GM23338 (cell line): Measurements from ENCODE around the gene KCNT2. TPM values are rescaled to one million over a fixed set of nuclear protein-coding genes. Genes with fewer than 3 reads are reported as not detected.
A peak's percentile ranks its signal among the peaks of the same experiment; 100 is the strongest.

Source experiments
- ATAC-seq: fragments of 200-7000 bp; cut with Tn5 transposase; 3 replicates; pipeline ENCODE4 v1.9.1; 2020
- DNase-seq: peaks from one replicate; pipeline ENCODE4 v3.0.0-alpha.2; 2015; ENCODE audit warnings: low spot score
- H2AFZ ChIP-seq: fragments of 200-600 bp; sonication (generic); 2 replicates; pipeline ENCODE4 v1.8.0; 2016; ENCODE audit warnings: antibody characterized with exemption, mild to moderate bottlenecking, moderate library complexity
- H3F3A ChIP-seq: fragments of 200-600 bp; sonication (generic); replicated peaks from 2 replicates; pipeline ENCODE4 v1.8.0; 2017; ENCODE audit warnings: antibody characterized with exemption, mixed run types, low read depth
- H3K27ac ChIP-seq: fragments of 200-600 bp; sonication (generic); 2 replicates; pipeline ENCODE4 v1.6.1; 2016; ENCODE audit warnings: low read depth
- H3K27me3 ChIP-seq: fragments of 200-600 bp; sonication (generic); 2 replicates; pipeline ENCODE4 v1.8.0; 2016; ENCODE audit warnings: mild to moderate bottlenecking, mixed run types, moderate library complexity; ENCODE audit not compliant: insufficient read depth
- H3K36me3 ChIP-seq: fragments of 200-600 bp; sonication (generic); 2 replicates; pipeline ENCODE4 v1.8.0; 2016; ENCODE audit warnings: mild to moderate bottlenecking; ENCODE audit not compliant: insufficient read depth
- H3K4me1 ChIP-seq: fragments of 200-600 bp; sonication (generic); 2 replicates; pipeline ENCODE4 v1.8.0; 2016; ENCODE audit warnings: mild to moderate bottlenecking, moderate library complexity; ENCODE audit not compliant: insufficient read depth
- H3K4me2 ChIP-seq: fragments of 200-600 bp; sonication (generic); 2 replicates; pipeline ENCODE4 v1.7.1; 2017; ENCODE audit warnings: mixed run types
- H3K4me3 ChIP-seq: fragments of 200-600 bp; sonication (generic); 2 replicates; pipeline ENCODE4 v1.6.1; 2016; ENCODE audit warnings: mixed run types
- H3K79me2 ChIP-seq: fragments of 200-600 bp; sonication (generic); replicated peaks from 2 replicates; pipeline ENCODE4 v1.8.0; 2017; ENCODE audit warnings: mild to moderate bottlenecking; ENCODE audit not compliant: insufficient read depth
- H3K9me2 ChIP-seq: fragments of 200-600 bp; sonication (generic); 2 replicates; pipeline ENCODE4 v1.8.0; 2017; ENCODE audit not compliant: insufficient read depth
- H4K20me1 ChIP-seq: fragments of 200-600 bp; sonication (generic); replicated peaks from 2 replicates; pipeline ENCODE4 v1.8.0; 2017; ENCODE audit warnings: mild to moderate bottlenecking; ENCODE audit not compliant: insufficient read depth
- H3K27ac Mint-ChIP-seq: 2 replicates; pipeline ENCODE4 v1.8.0; 2020; ENCODE audit warnings: inconsistent platforms, mild to moderate bottlenecking, moderate library complexity, mixed read lengths
- H3K27me3 Mint-ChIP-seq: 3 replicates; pipeline ENCODE4 v1.8.0; 2022; ENCODE audit warnings: low read depth, mild to moderate bottlenecking, moderate library complexity, mixed read lengths, inconsistent platforms; ENCODE audit not compliant: insufficient read depth, poor library complexity
- H3K36me3 Mint-ChIP-seq: 3 replicates; pipeline ENCODE4 v1.8.0; 2021; ENCODE audit warnings: low read depth, mild to moderate bottlenecking, inconsistent platforms, moderate library complexity, mixed read lengths
- H3K4me1 Mint-ChIP-seq: 3 replicates; pipeline ENCODE4 v1.8.0; 2020; ENCODE audit warnings: mild to moderate bottlenecking, inconsistent platforms, mixed read lengths
- H3K4me3 Mint-ChIP-seq: 3 replicates; pipeline ENCODE4 v1.8.0; 2021; ENCODE audit warnings: moderate library complexity, mild to moderate bottlenecking, inconsistent platforms, mixed read lengths
- H3K9me3 Mint-ChIP-seq: 3 replicates; pipeline ENCODE4 v1.8.0; 2020; ENCODE audit warnings: moderate library complexity, mild to moderate bottlenecking, inconsistent platforms, mixed read lengths
- CTCF ChIP-seq, 2 experiments: fragments of 200-600 bp in 1 of 2; sonication (generic) in 1 of 2; conservative IDR thresholded peaks; 2 replicates each; pipeline versions ENCODE4 v1.5.1 to v1.6.1; 2016 to 2017; ENCODE audit warnings: antibody characterized with exemption in 2 of 2, low read depth in 2 of 2, mild to moderate bottlenecking in 2 of 2, moderate library complexity in 1 of 2
- EZH2phosphoT487 ChIP-seq: fragments of 200-600 bp; sonication (generic); IDR thresholded peaks from one replicate; pipeline ENCODE4 v1.8.1; 2018; ENCODE audit warnings: antibody characterized with exemption; ENCODE audit not compliant: unreplicated experiment
- JUNB ChIP-seq: IDR thresholded peaks from one replicate; pipeline ENCODE4 v1.6.1; 2016; ENCODE audit warnings: antibody characterized with exemption; ENCODE audit not compliant: unreplicated experiment
- NANOG ChIP-seq: IDR thresholded peaks from 2 replicates; pipeline ENCODE4 v1.6.1; 2016; ENCODE audit warnings: antibody characterized with exemption, borderline replicate concordance
- ZNF114 ChIP-seq: fragments of 250-450 bp; sonication (Bioruptor Pico); IDR thresholded peaks from 2 replicates; pipeline ENCODE4 v1.5.0; 2020; ENCODE audit warnings: mild to moderate bottlenecking, moderate library complexity
- ZNF331 ChIP-seq: fragments of 250-450 bp; sonication (Bioruptor Pico); IDR thresholded peaks from 2 replicates; pipeline ENCODE4 v1.5.0; 2020; ENCODE audit warnings: low read depth, mild to moderate bottlenecking, moderate library complexity
- polyA plus RNA-seq: library from polyadenylated mRNA; unstranded; fragments of >200 nt; fragmentation: Nextera tagmentation; extraction: Ambion mirVana; gene quantifications from 2 replicates; pipeline ENCODE4 v1.2.1, GENCODE V29; 2016
- total RNA-seq: library from RNA; depleted of rRNA; stranded (reverse); fragments of >200 nt; shearing (Covaris generic); gene quantifications from 2 replicates; pipeline ENCODE4 v1.2.3, GENCODE V29; 2014
- TF ChIP-seq, protein P1 (sequence below): IDR thresholded peaks from 2 replicates; pipeline ENCODE4 v1.6.1; 2016; ENCODE audit warnings: antibody characterized with exemption
- TF ChIP-seq, protein P2 (sequence below): fragments of 250-450 bp; sonication (Bioruptor Pico); IDR thresholded peaks from 2 replicates; pipeline ENCODE4 v1.5.0; 2020; ENCODE audit warnings: mild to moderate bottlenecking, moderate library complexity

Gene KCNT2
- total and polyA plus RNA-seq, 2 experiments from 2014 or later: 5.4 to 13.4 TPM

DNA sequence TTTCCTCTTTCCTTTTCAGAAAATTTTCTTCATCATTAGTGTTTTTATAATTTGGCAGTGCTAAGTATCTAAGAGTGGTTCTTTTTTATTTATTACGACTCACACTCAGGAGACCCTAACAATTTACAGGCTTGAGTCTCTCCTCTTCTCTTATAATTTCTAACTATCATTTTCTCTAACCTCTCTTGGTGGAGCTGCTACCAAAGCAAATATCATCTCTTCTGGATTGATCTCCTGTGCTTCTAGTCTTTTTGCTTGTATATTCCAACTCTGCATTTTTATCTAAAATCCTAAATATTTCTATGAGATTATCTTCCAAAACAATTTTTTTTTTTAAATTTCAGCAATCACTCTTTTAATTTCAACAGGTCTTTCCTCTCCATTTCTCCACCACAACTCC lies 250.3 kb downstream of the KCNT2 start (continued):
- TF ChIP-seq, protein P1, sequence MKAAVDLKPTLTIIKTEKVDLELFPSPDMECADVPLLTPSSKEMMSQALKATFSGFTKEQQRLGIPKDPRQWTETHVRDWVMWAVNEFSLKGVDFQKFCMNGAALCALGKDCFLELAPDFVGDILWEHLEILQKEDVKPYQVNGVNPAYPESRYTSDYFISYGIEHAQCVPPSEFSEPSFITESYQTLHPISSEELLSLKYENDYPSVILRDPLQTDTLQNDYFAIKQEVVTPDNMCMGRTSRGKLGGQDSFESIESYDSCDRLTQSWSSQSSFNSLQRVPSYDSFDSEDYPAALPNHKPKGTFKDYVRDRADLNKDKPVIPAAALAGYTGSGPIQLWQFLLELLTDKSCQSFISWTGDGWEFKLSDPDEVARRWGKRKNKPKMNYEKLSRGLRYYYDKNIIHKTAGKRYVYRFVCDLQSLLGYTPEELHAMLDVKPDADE: no peak
- no peak for TF ChIP-seq NANOG

DNA sequence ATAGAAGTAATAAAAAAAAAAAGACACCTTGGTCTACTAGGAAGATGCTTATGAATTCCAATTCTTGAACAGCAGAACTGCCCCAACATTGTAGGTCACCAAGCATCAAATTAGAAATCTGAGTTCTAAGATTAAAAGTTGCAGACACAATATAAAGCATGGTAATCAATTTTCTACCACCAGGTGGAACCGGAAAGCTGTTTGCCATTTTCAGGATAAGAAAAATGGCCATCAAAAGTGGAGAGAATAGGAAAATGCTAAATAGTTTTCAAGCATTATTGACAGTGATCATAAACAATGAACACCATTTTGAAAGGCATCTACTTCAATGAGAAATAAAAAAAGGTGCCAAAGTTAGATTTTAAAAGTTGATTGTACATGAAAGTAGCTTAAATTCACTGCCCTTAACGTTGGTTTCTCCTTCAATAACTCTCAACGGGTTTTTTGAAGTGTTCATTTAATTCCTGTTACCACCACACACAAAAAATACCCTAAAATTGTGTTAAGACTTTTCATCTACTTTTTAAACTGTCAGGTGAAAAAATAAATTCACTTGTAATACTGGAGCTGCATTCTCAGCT lies 252.9 kb downstream of the KCNT2 start:
- Mint-ChIP-seq H3K9me3 (peaks cover 3% of the 10 kb centered on the region; the same call in 1 of the 3 replicates), H3K27me3 (no peaks in the 10 kb centered on the region), H3K27ac (no peak overlapping the region), H3K36me3 (peaks cover 10% of the 10 kb centered on the region), H3K4me1 (peaks cover 10% of the 10 kb centered on the region), H3K4me3 (no peak overlapping the region)
- H3K4me2 ChIP-seq: no peak overlapping the region
- no peaks in the 10 kb centered on the region for H3K4me1 ChIP-seq
- H3K27me3 ChIP-seq: no peaks in the 10 kb centered on the region
- no peaks in the 10 kb centered on the region for H3K9me2 ChIP-seq
- ATAC-seq (no peak), DNase-seq (peak; percentile 50)
- TF ChIP-seq JUNB (no peak), CTCF (conservative IDR thresholded peaks at IDR 0.05; ENCODE audit: low read depth in 2 of 2) (peak; percentile 49 to 71)
- no peaks in the 10 kb centered on the region for H4K20me1 ChIP-seq
- H2AFZ ChIP-seq: no peak overlapping the region
- no peak overlapping the region for H3K27ac ChIP-seq
- H3F3A ChIP-seq: no peaks in the 10 kb centered on the region
- no peaks in the 10 kb centered on the region for H3K79me2 ChIP-seq
- H3K36me3 ChIP-seq: no peaks in the 10 kb centered on the region
- H3K4me3 ChIP-seq: no peak overlapping the region

GRCh38 chr1:196344453-196344852 lies 263.8 kb downstream of the KCNT2 start:
- Mint-ChIP-seq H3K36me3 (no peaks in the 10 kb centered on the region; the same call in 2 of the 3 replicates), H3K27me3 (no peaks in the 10 kb centered on the region), H3K4me3 (peak overlapping the region; percentile 39; the same call in 1 of the 3 replicates), H3K27ac (peak overlapping the region; percentile 21), H3K9me3 (no peaks in the 10 kb centered on the region), H3K4me1 (peaks cover 25% of the 10 kb centered on the region)
- ATAC-seq: peak; percentile 71
- Histone ChIP-seq H3K4me1 (peaks cover 30% of the 10 kb centered on the region), H3K79me2 (no peaks in the 10 kb centered on the region), H4K20me1 (no peaks in the 10 kb centered on the region), H3K4me3 (no peak overlapping the region), H3K4me2 (peak overlapping the region; percentile 50), H3K27me3 (no peaks in the 10 kb centered on the region), H3F3A (no peaks in the 10 kb centered on the region), H3K27ac (no peak overlapping the region), H3K9me2 (no peaks in the 10 kb centered on the region), H3K36me3 (no peaks in the 10 kb centered on the region; the same call in 1 of the 2 replicates), H2AFZ (no peak overlapping the region)
- DNase-seq: peak; percentile 67
- TF ChIP-seq ZNF114 (no peak), ZNF331 (CRISPR knock-in tag) (no peak), EZH2phosphoT487 (no peak)
- TF ChIP-seq, protein P1: no peak
- TF ChIP-seq, protein P2, sequence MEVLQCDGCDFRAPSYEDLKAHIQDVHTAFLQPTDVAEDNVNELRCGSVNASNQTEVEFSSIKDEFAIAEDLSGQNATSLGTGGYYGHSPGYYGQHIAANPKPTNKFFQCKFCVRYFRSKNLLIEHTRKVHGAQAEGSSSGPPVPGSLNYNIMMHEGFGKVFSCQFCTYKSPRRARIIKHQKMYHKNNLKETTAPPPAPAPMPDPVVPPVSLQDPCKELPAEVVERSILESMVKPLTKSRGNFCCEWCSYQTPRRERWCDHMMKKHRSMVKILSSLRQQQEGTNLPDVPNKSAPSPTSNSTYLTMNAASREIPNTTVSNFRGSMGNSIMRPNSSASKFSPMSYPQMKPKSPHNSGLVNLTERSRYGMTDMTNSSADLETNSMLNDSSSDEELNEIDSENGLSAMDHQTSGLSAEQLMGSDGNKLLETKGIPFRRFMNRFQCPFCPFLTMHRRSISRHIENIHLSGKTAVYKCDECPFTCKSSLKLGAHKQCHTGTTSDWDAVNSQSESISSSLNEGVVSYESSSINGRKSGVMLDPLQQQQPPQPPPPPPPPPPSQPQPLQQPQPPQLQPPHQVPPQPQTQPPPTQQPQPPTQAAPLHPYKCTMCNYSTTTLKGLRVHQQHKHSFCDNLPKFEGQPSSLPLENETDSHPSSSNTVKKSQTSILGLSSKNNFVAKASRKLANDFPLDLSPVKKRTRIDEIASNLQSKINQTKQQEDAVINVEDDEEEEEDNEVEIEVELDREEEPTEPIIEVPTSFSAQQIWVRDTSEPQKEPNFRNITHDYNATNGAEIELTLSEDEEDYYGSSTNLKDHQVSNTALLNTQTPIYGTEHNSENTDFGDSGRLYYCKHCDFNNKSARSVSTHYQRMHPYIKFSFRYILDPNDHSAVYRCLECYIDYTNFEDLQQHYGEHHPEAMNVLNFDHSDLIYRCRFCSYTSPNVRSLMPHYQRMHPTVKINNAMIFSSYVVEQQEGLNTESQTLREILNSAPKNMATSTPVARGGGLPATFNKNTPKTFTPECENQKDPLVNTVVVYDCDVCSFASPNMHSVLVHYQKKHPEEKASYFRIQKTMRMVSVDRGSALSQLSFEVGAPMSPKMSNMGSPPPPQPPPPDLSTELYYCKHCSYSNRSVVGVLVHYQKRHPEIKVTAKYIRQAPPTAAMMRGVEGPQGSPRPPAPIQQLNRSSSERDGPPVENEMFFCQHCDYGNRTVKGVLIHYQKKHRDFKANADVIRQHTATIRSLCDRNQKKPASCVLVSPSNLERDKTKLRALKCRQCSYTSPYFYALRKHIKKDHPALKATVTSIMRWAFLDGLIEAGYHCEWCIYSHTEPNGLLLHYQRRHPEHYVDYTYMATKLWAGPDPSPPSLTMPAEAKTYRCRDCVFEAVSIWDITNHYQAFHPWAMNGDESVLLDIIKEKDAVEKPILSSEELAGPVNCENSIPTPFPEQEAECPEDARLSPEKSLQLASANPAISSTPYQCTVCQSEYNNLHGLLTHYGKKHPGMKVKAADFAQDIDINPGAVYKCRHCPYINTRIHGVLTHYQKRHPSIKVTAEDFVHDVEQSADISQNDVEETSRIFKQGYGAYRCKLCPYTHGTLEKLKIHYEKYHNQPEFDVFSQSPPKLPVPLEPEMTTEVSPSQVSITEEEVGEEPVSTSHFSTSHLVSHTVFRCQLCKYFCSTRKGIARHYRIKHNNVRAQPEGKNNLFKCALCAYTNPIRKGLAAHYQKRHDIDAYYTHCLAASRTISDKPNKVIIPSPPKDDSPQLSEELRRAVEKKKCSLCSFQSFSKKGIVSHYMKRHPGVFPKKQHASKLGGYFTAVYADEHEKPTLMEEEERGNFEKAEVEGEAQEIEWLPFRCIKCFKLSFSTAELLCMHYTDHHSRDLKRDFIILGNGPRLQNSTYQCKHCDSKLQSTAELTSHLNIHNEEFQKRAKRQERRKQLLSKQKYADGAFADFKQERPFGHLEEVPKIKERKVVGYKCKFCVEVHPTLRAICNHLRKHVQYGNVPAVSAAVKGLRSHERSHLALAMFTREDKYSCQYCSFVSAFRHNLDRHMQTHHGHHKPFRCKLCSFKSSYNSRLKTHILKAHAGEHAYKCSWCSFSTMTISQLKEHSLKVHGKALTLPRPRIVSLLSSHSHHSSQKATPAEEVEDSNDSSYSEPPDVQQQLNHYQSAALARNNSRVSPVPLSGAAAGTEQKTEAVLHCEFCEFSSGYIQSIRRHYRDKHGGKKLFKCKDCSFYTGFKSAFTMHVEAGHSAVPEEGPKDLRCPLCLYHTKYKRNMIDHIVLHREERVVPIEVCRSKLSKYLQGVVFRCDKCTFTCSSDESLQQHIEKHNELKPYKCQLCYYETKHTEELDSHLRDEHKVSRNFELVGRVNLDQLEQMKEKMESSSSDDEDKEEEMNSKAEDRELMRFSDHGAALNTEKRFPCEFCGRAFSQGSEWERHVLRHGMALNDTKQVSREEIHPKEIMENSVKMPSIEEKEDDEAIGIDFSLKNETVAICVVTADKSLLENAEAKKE (CRISPR knock-in tag): no peak
